OCI-LY1 (cell line): Measurements from ENCODE around the gene GTSF1L.

Experiments used
- H2AFZ ChIP-seq: fragments of 200-600 bp; sonication (generic), shearing (Covaris generic); 2 replicates; pipeline ENCODE4 v1.6.0; 2014; ENCODE audit warnings: antibody characterized with exemption, mild to moderate bottlenecking, low read length
- H3F3A ChIP-seq: fragments of 200-600 bp; sonication (generic), shearing (Covaris generic); 2 replicates; pipeline ENCODE4 v1.6.0; 2014; ENCODE audit warnings: mild to moderate bottlenecking, antibody characterized with exemption, low read length, moderate library complexity; ENCODE audit not compliant: insufficient read depth
- H3K27ac ChIP-seq: fragments of 200-600 bp; sonication (generic); 2 replicates; pipeline ENCODE4 v1.5.1; 2014; ENCODE audit warnings: low read length, mixed run types, mild to moderate bottlenecking, low read depth; ENCODE audit not compliant: poor library complexity, severe bottlenecking
- H3K27me3 ChIP-seq: fragments of 200-600 bp; sonication (generic); 2 replicates; pipeline ENCODE4 v1.6.0; 2014; ENCODE audit warnings: antibody characterized with exemption, mild to moderate bottlenecking, low read length, moderate library complexity; ENCODE audit not compliant: insufficient read depth
- H3K36me3 ChIP-seq: fragments of 200-600 bp; sonication (generic); 2 replicates; pipeline ENCODE4 v1.6.1; 2014; ENCODE audit warnings: mild to moderate bottlenecking, antibody characterized with exemption, low read length, moderate library complexity, mixed read lengths; ENCODE audit not compliant: insufficient read depth
- H3K4me1 ChIP-seq: fragments of 200-600 bp; sonication (generic); 2 replicates; pipeline ENCODE4 v1.5.1; 2014; ENCODE audit warnings: mild to moderate bottlenecking, low read length, moderate library complexity; ENCODE audit not compliant: insufficient read depth, severe bottlenecking
- H3K4me2 ChIP-seq: fragments of 200-600 bp; sonication (generic), shearing (Covaris generic); 2 replicates; pipeline ENCODE4 v1.6.1; 2014; ENCODE audit warnings: low read length
- H3K4me3 ChIP-seq: fragments of 200-600 bp; sonication (generic); 2 replicates; pipeline ENCODE4 v1.5.1; 2014; ENCODE audit warnings: low read length, low read depth, mild to moderate bottlenecking, mixed read lengths; ENCODE audit not compliant: poor library complexity, severe bottlenecking
- H3K79me2 ChIP-seq: fragments of 200-600 bp; shearing (Covaris generic); 2 replicates; pipeline ENCODE4 v1.6.1; 2016; ENCODE audit warnings: mixed run types, low read length, mixed read lengths; ENCODE audit not compliant: insufficient read depth
- H3K9ac ChIP-seq: fragments of 200-600 bp; sonication (generic), shearing (Covaris generic); 2 replicates; pipeline ENCODE4 v1.6.1; 2014; ENCODE audit warnings: mild to moderate bottlenecking, low read length, mixed read lengths
- H3K9me2 ChIP-seq: fragments of 200-600 bp; sonication (generic), shearing (Covaris generic); 2 replicates; pipeline ENCODE4 v1.6.1; 2014; ENCODE audit warnings: low read depth, mild to moderate bottlenecking, low read length, mixed read lengths
- H3K9me3 ChIP-seq: fragments of 200-600 bp; shearing (Covaris generic); 2 replicates; pipeline ENCODE4 v1.6.1; 2014; ENCODE audit warnings: low read length, mixed read lengths
- H4K20me1 ChIP-seq: fragments of 200-600 bp; sonication (generic), shearing (Covaris generic); 2 replicates; pipeline ENCODE4 v1.6.0; 2016; ENCODE audit warnings: mild to moderate bottlenecking, low read length; ENCODE audit not compliant: insufficient read depth
- CTCF ChIP-seq: fragments of 200-600 bp; sonication (generic), shearing (Covaris generic); IDR thresholded peaks from 2 replicates; pipeline ENCODE4 v1.5.1; 2017; ENCODE audit warnings: mild to moderate bottlenecking, antibody characterized with exemption, low read length, moderate library complexity, mixed read lengths
- EZH2 ChIP-seq: fragments of 200-600 bp; sonication (generic), shearing (Covaris generic); IDR thresholded peaks from 2 replicates; pipeline ENCODE4 v1.8.0; 2017; ENCODE audit warnings: borderline replicate concordance, mixed run types, mild to moderate bottlenecking, antibody characterized with exemption, low read length, moderate library complexity, mixed read lengths

Gene GTSF1L

DNA sequence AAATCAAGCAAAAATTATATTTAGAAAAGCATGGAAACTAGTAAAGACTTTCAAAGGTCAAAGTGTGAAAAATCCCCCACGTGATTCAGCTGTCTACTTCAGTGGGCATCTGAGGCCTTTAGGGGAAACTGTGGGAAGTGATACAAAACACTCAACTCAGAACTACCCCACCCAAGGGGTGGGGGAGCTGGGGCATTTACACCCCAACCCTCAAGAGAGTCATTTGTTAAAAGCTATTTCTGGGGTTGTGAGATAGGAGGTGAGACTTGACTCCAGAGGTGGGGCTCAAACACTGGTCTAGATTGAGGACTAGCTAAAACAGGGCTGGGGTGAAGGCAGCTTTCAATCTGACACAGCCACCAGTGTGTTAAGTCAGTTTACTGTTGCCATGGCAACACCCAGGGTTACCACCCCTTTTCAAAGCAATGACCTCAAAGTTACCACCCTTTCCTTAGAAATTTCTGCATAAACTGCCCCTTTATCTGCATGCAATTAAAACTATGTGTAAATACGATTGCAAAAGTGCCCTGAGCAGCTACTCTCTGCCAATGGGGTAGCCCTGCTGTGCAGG lies 9.9 kb upstream of the GTSF1L start:
- H3K4me1 ChIP-seq, result peaks cover 54% of the 10 kb centered on the region
- no peaks in the 10 kb centered on the region for H3K9me3 ChIP-seq
- no peak overlapping the region for H3K9ac ChIP-seq
- no peak overlapping the region for H3K4me2 ChIP-seq
- no peak overlapping the region for H2AFZ ChIP-seq
- no peak overlapping the region for H3K4me3 ChIP-seq
- H3K9me2 ChIP-seq, result no peaks in the 10 kb centered on the region
- no peaks in the 10 kb centered on the region for H3F3A ChIP-seq
- H3K27ac ChIP-seq, result peak overlapping the region; percentile 42
- no peak for TF ChIP-seq CTCF
- TF ChIP-seq EZH2, result no peak
- H3K27me3 ChIP-seq, result no peaks in the 10 kb centered on the region
- no peaks in the 10 kb centered on the region for H3K36me3 ChIP-seq
- H4K20me1 ChIP-seq, result no peaks in the 10 kb centered on the region
- H3K79me2 ChIP-seq, result no peaks in the 10 kb centered on the region

- H3K4me3 ChIP-seq, result peak overlapping the region; percentile 48
- peak overlapping the region; percentile 65 for H3K4me2 ChIP-seq
- H3K9me3 ChIP-seq, result no peaks in the 10 kb centered on the region
- peak overlapping the region; percentile 69 for H3K27ac ChIP-seq
- H3K36me3 ChIP-seq, result no peaks in the 10 kb centered on the region
- peaks cover 62% of the 10 kb centered on the region for H3K4me1 ChIP-seq
- TF ChIP-seq CTCF (no peak), EZH2 (no peak)
- H3K27me3 ChIP-seq, result no peaks in the 10 kb centered on the region
- H2AFZ ChIP-seq, result no peak overlapping the region
- H4K20me1 ChIP-seq, result no peaks in the 10 kb centered on the region
- peak overlapping the region; percentile 67 for H3K9ac ChIP-seq
- no peaks in the 10 kb centered on the region for H3K79me2 ChIP-seq
- H3K9me2 ChIP-seq, result no peaks in the 10 kb centered on the region
- H3F3A ChIP-seq, result no peaks in the 10 kb centered on the region; the same call in 1 of the 2 replicates
Measured at GRCh38 chr20:43731927-43732326, 5.1 kb upstream of the GTSF1L start.

DNA sequence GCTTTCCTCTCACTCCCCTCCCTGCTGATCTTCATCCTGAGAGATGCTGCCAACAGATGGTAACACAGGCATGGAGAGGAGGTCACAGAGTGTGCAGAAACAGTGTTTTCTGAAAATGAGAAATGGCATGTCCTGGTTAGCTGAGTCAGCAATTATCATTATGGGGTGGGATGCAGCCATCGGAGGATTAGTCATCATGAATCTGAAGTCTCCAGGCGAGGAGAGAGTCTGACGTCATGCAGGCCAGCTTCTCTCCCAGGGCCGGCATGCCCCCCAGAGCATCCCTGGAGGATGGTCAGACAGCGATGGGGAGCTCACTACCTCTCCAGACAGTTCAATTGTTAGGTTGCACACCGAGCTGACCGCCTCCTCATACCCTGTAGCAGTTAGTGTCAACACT lies 4.7 kb upstream of the GTSF1L start:
- Histone ChIP-seq H3K4me1 (peaks cover 62% of the 10 kb centered on the region), H3K4me3 (peak overlapping the region; percentile 48), H3K9ac (peak overlapping the region; percentile 67; the same call in 1 of the 2 replicates), H3K9me3 (no peaks in the 10 kb centered on the region), H2AFZ (no peak overlapping the region), H3K27ac (peak overlapping the region; percentile 69), H3F3A (no peaks in the 10 kb centered on the region; the same call in 1 of the 2 replicates), H3K9me2 (no peaks in the 10 kb centered on the region), H3K36me3 (no peaks in the 10 kb centered on the region), H3K27me3 (no peaks in the 10 kb centered on the region), H3K4me2 (peak overlapping the region; percentile 65), H4K20me1 (no peaks in the 10 kb centered on the region), H3K79me2 (no peaks in the 10 kb centered on the region)
- TF ChIP-seq CTCF, result no peak
- no peak for TF ChIP-seq EZH2
